NAMALWA (cell line): Measurements from ENCODE around the gene CBLC.
"Not testable (repeated sequence)": the region's sequence is repeated elsewhere in the genome, so short reads cannot be mapped to it uniquely, and the experiment has no call there.

Experiments used
- DNase-seq: peaks from one replicate; pipeline ENCODE4 v3.0.0-alpha.2; 2015; ENCODE audit warnings: low spot score

The CBLC gene

DNA sequence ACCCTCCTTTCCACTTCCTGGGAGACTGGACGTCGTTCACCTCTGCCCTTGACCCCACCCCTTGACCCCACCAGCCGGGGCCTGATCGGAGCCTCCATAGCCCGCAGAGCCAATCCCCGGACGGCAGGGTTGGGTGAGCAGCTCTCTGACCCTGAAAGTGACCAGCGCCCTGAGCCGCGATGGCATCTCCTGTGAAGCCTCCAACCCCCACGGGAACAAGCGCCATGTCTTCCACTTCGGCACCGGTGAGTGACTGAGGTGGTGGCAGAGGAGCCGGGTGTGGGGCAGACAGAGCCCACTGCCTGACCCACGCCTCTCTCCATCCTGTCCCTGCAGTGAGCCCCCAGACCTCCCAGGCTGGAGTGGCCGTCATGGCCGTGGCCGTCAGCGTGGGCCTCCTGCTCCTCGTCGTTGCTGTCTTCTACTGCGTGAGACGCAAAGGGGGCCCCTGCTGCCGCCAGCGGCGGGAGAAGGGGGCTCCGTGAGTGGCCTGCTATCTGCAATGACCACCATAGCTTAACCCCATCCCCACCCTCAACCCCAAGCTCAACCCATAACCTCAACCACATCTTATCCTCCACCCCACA, 41.6 kb downstream of the CBLC start:
- DNase-seq, result no peak

DNA sequence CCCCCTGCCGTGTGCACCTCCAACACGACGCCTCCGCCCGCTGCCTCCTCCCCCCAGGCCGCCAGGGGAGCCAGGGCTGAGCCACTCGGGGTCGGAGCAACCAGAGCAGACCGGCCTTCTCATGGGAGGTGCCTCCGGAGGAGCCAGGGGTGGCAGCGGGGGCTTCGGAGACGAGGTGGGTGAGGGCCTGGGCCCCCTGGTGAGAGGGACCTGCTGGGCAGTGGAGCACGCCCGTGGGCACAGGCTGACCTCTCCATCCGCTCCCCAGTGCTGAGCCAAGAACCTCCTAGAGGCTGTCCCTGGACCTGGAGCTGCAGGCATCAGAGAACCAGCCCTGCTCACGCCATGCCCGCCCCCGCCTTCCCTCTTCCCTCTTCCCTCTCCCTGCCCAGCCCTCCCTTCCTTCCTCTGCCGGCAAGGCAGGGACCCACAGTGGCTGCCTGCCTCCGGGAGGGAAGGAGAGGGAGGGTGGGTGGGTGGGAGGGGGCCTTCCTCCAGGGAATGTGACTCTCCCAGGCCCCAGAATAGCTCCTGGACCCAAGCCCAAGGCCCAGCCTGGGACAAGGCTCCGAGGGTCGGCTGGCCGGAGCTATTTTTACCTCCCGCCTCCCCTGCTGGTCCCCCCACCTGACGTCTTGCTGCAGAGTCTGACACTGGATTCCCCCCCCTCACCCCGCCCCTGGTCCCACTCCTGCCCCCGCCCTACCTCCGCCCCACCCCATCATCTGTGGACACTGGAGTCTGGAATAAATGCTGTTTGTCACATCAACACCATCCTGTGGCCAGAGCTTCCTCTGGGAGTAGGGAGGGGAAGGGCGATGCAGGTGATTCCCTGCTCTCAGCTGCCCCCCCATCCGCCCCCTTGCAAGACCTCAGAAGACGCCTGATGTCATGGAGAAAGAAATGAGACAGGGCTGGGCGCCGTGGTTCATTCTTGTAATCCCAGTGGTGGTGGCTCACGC, 43.2 kb downstream of the CBLC start:
- DNase-seq, result no peak

DNA sequence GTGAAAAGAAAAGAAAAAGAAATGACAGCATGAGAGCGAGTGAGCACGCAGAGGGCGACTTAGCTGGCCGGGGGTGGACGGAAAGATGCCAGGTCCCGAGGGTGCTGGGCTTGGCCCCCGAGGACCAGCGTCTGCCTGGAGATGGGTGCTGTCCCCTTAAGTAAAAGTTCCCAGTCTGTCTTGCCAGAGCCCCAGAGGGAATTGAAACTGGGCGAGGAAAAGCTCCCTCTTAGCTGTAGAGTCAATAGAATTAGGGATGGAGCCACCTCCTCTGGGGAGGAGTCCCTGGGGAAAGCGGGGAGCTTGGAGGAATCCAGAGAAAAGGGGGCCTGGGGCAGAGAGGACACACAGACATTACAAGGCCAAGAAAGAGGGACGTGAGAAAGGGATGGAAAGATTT, 44.5 kb downstream of the CBLC start:
- no peak for DNase-seq

DNA sequence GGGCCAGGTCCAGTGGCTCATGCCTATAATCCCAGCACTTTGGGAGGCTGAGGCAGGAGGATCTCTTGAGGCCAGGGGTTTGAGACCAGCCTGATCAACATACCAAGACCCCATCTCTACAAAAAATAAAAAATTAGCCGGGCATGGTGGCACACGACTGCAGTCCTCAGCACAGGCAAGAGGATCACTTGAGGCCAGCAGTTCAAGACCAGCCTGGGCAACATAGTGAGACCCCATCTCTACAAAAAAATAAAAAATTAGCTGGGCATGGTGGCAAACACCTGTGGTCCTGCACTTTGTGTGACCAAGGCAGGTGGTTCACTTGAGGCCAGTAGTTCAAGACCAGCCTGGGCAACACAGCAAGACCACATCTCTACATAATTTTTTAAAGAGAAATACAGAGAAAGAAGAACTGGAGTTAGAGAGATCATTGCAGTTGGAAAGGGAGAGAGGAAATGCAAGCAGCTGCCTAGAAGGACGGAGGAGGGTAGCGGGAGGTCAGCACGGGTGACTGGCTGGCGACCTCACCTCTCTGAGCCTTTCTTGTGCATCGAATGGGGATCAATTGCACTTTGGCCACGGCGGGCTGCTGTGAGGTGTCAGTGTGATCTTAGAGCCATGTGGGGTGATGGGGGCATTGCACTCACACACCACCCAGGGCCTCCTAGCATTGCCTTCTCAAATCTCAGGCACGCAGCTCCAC, 45.1 kb downstream of the CBLC start:
- DNase-seq, result no peak

DNA sequence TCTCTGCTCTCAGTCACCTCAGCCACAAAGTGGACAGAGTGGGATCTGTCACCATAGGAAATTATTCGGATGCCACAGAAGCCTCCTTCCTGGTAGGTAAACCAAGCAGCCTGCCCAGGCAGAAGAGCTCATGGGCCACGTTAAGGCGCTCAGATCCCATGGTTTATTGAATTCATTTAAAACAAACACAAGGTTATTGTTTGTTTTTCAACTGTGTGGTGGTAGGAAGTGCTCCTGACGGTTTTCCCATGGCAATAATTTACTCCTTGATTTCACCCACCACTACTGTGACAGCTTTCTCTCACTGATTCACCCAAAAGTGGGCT, 45.6 kb downstream of the CBLC start:
- no peak for DNase-seq

DNA sequence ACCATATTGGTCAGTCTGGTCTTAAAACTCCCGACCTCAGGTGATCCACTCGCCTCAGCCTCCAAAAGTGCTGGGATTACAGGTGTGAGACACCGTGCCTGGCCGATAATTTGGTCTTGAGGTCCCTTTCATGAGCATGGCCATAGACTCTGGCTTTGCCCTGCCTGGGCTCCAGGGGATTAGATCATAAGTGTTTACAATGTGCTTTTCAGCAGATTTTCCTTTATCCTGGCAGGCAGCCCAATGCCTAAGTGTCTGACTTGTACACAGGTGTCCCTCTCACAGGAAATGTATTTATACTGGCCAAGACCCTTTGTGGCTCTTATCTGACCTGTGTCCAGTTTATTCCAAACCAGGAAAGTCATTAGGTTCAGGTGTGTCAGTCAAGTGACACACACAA, 47.1 kb downstream of the CBLC start:
- no peak for DNase-seq

DNA sequence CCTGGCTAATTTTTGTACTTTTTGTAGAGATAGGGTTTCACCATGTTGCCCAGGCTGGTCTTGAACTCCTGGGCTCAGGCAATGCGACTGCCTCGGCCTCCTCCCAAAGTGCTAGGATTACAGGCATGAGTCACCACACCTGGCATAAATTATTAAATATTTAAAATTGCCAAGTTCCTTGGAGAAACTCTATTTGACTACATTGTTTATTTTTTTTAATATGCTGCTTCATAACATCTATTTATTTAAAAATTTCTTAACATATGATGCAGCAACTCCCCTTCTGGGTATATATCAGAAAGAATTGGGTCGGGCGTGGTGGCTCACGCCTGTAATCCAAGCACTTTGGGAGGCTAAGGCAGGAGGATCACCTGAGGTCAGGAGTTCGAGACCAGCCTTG, 55.2 kb downstream of the CBLC start:
- not testable (repeated sequence) for DNase-seq

DNA sequence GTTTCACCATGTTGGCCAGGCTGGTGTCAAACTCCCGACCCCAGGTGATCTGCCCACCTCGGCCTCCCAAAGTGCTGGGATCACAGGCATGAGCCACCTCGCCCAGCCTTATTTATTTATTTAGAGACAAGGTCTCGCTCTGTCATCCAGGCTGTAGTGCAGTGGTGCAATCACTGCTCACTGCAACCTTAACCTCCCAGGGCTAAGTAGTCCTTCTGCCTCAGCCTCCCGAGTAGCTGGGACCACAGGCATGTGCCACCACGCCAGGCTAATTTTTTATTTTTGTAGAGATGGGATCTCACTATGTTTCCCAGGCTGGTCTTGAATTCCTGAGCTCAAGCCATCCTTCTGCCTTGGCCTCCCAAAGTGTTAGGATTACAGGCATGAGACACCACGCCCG, 56.7 kb downstream of the CBLC start:
- not testable (repeated sequence) for DNase-seq

DNA sequence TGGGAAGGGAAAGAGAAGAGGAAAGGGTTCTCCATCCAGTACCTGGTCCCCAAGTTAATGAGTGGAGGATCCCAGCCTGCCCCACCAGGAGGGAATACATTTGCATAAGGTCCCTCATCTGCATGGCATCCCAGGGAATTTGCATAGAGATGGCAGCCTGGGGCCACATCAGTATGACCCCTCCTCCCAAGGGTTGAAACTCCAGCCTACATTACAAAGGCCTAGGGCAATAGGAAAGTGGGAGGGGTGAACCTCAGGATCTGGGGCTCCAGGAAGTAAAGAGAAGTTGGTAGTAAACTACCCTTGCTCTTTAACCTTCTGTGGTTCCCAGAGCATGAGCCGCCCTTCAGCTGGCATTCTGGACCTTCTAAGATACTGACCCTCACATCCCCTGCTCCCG, 61.6 kb downstream of the CBLC start:
- DNase-seq, result no peak

DNA sequence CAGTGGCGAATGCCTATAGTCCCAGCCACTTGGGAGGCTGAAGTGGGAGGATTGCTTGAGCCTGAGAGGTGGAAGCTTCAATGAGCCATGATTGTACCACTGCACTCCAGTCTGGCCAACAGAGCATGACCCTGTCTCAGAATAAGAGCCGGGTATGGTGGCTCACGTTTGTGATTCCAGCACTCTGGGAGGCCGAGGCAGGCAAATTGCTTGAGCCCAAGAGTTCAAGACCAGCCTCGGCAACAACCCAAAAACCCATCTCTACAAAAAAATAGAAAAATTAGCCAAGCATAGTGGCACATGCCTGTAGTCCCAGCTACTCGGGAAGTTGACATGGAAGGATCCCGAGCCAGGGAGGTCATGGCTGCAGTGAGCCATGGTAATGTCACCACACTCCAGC, 63.1 kb downstream of the CBLC start:
- no peak for DNase-seq

DNA sequence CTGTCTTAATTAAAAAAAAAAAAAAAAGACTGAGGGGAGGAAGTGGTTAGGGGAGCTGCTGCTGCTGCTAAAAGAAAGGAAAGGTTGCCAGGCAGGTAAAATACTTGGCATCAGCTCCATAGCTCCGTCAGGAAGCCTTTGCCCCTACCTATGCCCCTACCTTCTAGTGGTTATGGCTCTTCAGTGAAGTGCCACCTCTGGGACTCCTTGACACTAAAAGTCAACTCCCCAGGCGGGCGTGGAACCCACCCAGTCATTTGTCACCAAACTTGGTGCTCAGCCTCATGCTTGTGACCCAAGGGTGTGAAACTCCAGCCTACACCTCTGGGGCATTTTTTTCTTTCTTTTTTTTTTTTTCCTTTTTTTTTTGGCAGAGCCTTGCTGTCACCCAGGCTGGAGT, 63.5 kb downstream of the CBLC start:
- DNase-seq, result no peak

DNA sequence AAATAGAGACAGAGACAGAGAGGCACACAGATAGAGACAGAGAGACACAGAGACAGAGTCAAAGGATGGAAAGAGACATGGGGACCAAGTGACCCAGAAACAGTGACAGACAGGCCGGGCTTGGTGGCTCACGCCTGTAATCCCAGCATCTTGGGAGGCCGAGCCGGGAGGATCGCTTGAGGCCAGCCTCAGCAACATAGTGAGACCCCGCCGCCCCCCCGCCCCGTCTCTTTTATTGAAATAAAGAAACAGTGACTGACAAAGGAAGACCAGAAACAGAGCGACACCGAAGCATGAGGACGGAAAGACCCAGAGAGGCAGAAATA, 67.6 kb downstream of the CBLC start:
- no peak for DNase-seq

DNA sequence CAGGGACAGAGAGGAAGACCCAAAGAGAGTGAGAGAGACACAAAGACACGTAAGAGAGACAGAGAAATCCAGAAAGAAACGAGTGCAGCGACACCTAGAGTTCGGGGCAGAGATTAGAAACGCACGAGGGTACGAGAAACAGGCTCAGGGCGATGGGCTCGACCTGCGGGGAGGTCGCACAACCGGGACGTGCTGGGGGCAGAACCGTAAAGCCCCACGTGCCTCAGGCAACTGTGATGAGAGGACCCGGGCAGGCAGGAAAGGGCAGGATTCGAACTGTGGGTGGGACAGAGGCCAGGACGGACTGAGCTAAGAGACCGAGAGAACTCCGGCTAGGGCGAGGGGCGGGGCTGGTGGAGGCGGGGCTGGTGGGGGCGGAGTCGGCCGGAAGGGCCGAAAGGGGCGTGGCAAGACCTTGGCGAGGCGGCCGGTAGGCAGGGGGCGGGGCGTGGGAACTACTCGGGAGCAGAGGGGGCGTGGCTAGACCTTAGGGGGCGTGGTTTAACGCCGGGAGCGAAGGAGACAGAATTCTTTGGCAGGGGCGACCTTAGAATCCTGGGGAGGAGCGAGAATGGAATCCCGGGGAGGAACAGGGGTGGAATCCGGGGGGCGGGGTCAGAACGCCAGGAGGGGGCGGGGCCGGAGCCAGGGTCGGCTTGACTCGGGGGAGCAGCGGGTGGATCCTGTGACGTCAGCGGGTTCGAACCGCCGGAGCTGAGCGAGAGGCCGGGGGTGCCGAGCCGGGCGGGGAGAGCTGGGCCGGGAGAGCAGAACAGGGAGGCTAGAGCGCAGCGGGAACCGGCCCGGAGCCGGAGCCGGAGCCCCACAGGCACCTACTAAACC, 68.1 kb downstream of the CBLC start, which contains the start of gene NECTIN2:
Gene NECTIN2 (plus strand): TSS at position 686 of the 843 bp plus-strand sequence. CDS start 229 bp downstream, outside the sequence.
- peak; percentile 97 for DNase-seq

DNA sequence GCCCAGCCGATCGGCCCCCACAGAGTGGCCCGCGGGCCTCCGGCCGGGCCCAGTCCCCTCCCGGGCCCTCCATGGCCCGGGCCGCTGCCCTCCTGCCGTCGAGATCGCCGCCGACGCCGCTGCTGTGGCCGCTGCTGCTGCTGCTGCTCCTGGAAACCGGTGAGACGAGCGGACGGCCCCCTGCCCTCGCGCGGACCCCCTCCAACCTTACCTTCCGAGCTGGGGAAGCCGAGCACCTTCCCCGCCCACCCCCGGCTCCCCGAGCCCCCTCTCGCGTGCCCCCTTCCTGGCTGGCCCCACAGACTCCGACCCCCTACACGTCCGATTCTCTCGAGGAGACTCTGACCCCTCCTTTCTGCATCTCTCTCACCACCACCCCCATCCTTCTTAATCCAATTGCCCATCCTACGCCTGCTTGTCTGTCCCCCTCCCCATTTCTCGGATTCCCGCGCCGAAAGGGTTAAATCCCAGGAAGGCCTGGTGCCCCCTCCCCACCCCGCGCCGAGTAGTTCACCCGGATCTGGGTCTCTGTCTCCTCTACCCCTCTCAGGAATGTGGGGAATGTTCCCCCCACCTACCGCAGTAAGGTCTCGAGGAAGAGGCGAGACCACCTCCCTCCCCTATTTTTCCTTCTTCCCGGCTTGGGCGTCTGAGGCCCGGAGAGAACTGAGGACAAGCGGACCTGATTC, 68.9 kb downstream of the CBLC start:
- DNase-seq, result no peak

DNA sequence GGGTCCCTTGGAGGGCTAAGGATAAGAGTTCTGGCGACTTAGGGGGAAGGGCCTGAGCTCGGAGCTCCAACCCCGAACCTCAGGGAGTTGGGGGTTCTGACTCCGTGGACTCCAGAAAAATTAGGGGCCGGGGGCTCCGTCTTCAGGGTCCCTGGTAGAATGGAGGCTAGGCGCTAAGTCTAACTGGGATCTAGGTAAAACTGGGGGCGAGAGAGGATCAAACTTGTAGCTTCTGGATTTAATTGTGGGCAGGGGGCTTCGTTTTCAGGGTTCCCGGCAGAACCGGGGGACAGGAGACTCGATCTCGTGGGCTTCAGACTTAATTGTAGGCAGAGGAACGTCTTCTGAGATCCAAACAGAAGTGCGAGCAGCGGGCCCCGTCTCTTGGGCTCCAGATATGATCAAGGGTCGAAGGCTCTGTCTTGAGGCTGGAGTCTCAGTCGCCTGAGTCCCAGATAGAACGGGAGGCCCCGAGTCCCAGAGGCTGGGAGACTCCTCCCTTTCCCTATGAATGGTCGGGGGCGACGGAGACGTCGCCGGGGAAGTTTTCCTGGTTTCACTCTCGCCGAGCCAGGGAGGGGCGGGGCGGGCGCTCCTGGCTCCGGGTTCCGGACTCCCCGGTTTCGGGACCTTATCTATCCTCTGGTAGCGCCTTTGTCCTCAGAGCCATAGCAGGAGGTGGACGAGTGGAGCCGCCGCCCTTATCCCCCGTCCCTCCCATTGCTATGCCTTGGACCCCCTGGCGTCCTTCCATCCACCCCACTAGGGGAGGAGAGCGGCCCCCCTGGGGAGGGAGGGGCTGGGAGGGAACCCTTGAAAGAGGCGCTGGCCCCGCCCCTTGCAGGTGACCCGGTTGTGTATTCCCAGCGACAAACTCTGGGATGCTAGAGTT, 69.7 kb downstream of the CBLC start:
- no peak for DNase-seq

DNA sequence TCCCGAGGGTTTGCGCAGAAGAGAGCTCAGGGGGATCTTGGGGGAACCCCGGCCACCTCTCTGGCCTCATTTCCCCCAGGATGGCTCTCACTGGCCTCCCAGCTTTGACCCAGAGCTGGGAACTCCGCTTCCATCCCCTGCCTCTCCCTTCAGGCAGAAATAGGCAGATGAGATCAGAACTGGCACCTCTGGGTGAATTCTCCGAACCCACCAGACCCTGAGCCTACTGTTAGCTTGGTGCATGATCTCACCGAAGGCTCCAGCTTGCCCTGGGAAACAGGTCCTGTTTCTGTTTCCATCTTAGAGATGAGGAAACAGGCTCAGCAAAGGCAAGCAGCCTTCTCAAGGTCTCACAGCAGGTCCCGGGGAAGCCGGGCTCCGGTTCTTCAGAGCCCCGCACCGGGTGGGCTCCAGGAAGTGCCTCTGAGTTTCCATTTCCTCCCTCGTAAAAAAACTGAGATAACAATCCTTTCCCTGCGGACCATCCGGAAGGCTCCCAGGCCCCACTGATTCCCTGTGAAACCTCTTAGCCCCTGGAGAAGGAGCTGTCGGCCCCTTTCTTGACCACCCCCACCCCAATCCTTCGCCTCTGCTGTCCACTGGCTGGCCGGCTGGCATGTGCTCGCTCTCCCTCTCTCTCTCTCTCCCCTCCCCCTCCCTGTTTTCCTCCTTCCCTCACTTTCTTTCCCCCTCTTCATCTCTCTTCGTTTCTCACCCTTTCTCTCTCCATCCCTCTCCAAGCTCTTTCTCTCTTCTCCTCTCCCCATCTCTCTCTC, 70.5 kb downstream of the CBLC start:
- peak; percentile 49 for DNase-seq

DNA sequence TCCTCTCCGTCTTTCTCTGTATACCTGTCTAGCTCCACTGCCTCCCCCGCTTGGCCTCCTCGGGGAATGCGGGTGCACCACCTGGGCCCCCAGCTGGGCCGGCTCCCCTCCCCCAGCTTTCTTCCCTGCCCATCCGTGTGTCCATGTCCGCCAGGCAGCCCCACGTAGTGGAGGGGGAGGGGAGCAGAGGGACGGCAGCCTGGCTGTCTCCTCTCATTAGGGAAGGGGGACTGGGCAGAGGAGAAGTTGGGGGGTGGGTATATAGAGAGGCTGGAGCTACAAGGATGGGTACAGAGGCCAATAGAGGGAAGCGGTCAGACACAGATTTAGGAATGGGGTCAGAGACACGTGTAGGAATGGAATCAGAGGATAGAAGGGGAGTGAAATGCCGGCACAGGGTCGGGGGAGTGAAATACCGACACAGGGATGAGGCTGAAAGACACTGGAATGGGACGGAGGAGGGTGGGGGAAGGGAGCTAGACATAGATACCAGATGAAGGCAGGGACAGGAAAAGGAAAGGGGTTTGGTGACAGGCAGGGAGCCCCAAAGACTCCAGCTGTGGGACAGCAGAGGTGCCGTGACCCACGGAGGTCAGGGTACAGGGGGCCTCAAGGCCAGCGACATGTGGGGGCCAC, 71.2 kb downstream of the CBLC start:
- no peak for DNase-seq
